NCI-H82 treated with DMSO at 0.1 percent for 48 hours (cell line): ENCODE measurements around the gene NUDCD3.
"Not testable (repeated sequence)": the region's sequence is repeated elsewhere in the genome, so short reads cannot be mapped to it uniquely, and the experiment has no call there.

Source experiments
- DNase-seq: peaks from one replicate; lab custom pipeline; 2025; ENCODE audit not compliant: unreplicated experiment; lab: John Stamatoyannopoulos, UW

The NUDCD3 gene

DNA sequence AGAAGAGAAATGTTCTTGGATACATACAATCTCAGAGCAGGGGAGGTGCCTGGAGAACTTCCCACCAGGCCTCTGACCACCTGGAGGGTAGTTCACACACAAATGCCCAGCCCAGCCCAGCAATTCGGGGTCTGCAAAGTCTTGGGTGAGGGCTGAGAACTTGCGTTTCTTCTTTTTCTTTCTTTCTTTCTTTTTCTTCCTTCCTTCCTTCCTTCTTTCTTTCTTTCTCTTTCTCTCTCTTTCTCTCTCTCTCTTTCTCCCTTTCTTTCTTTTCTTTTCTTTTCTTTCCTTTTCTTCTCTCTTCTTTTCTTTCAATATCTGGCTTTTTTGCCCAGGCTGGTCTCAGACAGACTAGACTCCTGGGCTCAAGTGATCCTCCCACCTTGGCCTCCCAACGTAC lies 28.3 kb upstream of the NUDCD3 start:
- no peak for DNase-seq

DNA sequence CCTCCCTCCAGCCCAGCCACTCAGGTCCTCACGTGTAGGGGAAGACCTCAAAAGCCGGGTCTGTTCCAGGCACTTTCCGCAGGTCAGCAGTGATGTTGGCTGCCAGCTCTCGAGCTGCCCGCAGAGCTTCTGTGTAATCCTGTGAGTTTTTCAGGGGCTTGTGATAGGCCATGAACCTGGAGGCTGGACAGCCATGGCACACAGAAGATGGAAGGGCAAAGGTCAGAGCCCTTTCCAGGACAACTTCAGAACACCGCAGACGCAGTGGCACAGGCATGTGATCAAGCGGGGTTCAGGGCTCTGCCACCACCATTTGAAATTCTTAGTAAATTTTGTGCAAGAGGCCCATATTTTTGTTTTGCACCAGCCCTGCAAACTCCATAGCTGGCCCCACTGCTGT lies 26.7 kb upstream of the NUDCD3 start:
- no peak for DNase-seq

DNA sequence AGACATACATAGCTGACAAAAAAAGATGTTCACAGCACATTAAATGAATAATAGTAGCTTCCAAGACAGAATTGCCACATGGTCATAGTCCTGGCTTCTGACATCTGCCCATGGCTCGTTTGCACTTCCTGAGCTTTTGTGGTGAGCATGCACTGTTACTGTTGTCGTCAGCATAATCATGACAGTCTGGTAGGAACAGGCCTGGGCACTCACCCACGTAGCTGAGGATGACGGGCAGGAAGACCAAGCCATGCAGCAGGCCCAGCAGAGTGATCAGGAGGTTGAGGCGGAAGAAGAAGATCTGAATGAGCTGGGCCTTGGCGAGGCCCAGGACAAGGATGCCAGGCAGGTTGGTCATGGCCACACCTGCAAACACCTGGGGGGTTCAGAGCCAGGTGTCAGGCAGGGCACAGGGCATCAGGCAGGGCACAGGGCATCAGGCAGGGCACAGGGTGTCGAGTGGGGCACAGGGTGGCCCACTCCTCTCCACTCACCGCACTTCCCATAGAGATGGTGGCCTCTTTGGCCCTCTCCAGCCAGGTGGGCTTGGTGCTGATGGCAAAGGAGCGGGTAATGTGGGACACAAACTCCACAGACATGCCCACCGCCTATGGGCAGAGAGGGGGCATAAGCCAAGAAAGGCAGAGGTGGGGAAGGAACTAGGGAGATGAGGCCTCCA lies 25.3 kb upstream of the NUDCD3 start:
- DNase-seq = no peak

- no peak for DNase-seq
These were observed 22.3 kb upstream of the NUDCD3 start for GRCh38 chr7:44512736-44513135.

DNA sequence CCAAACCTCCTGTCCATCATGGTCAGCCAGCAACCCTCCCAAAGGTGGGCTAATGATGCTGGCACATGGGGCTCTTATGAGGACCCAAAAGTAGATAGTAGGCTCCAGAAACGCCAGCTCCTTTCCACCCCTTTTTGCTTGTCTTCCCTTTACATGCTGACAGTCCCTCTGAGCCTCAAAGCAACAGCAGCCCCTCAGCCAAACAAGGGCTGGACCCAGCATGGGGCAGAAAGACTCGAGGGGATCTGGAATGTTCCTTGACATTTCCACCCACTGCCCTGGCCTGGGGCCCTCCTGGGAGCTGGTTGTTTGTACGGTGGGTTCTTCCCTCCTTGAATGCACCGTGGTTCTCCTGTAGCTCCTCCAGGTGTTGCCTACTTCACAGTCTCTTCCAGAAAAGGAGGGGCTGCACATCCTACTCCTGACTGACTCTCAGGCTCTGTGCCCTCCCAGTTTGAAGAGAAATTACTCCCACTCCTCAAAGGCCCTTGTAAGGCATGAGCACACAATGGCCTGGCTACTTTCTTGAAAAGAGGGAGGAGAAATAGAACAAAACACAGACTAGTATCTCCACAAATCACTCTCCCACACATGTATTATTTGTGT lies 21.5 kb upstream of the NUDCD3 start:
- DNase-seq = no peak

DNA sequence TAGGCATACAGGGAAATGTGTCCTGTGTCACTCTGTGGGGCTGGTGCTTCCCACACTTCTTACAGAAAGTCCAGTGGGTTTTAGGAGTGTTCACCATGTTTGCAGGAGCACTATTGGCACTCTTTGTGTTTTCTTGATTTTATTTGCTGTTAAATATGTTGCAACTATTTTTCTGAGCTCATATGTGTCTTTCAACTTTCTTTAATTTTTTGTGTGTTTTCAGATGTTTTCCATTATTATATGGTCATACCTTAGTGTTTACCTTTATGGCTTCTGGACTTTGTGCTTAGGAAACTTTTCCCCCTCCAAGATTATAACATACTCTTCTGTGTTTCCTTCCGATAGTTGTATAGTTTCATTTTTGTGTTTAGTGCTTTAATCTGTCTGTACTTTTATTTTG lies 20.8 kb upstream of the NUDCD3 start:
- DNase-seq = no peak

- no peak for DNase-seq
These were observed 18.0 kb upstream of the NUDCD3 start for GRCh38 chr7:44508328-44509030.

GRCh38 chr7:44506592-44507288 lies 16.3 kb upstream of the NUDCD3 start:
- DNase-seq = not testable (repeated sequence)

DNA sequence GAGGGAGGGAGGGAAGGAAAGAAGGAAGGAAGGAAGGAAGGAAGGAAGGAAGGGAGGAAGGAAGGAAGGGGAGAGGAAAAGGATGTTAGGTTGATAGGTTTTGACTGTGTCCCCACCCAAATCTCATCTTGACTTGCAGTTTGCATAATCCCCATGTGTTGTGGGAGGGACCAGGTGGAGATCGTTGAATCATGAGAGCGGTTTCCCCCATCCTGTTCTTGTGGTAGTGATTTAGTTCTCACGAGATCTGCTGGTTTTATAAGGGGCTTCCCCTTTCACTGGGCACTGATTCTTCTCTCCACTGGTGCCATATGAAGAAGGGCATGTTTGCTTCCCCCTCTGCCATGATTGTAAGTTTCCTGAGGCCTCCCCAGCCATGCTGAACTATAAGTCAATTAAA lies 15.1 kb upstream of the NUDCD3 start:
- no peak for DNase-seq

DNA sequence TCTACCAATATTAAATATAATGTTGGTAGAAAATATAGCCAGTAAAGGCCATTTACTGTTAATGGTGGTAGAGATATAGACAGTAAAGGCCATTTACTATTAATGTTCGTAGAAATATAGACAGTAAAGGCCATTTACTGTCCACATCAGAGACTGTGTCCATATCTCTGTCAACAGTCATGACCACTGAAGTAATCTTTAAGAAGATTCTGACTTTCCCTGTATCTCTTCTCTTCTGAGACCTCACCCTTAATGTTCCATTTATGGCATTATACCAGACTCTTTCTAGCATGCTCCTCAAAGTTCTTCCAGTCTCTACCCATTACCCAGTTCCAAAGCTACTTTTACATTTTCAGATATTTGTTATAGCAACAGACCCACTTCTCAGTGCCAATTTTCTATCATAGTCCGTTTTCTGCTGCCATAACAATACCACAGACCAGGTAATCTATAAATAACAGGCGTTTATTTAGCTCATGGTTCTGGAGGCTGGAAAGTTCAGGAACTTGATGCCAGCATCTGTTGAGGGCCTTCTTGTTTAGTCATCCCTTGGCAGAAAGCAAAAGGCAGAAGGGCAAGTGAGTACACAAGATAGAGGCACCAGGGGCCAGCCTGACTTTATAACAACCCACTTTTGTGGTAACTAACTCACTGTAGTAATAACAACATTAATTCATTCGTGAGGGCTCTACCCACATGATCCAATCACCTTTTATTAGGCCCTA lies 7.9 kb upstream of the NUDCD3 start:
- no peak for DNase-seq

GRCh38 chr7:44497155-44498027 lies 6.9 kb upstream of the NUDCD3 start:
- DNase-seq = no peak

DNA sequence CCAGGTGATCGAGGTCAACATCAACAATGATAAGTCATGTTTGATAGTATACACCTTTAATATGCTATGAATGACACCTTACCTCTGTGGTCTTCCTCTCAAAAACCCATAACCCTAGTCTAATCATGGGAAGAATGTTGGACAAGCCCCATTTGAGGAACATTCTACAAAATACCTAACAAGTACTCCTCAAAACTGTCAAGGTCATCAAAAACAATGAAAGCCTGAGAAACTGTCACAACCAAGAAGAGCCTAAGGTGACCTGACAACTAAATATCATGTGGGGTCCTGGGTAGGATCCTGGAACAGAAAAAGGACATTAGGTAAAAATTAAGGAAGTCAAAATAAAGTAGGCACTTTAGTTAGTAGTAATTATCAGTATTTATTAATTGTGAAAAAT lies 5.9 kb upstream of the NUDCD3 start:
- no peak for DNase-seq

GRCh38 chr7:44494960-44495359 lies 4.5 kb upstream of the NUDCD3 start:
- no peak for DNase-seq

DNA sequence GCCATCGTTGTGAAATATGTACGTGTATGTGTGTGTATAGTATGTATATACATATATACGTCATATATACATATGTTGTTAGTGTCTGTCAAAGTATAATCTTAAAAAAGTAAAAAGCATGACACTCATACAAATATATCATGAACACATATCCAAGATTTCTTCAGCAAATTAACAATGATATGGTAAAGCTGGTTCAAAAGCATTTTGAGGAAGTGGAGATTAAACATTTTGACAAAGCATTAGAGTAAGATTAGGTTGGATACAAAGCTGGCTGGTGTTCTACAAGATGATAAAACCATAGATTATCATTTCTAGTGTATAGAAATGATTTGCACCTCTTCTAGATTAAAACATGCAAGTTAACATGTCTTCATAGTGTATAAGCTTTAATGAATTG lies 771 bp upstream of the NUDCD3 start:
- DNase-seq = no peak

DNA sequence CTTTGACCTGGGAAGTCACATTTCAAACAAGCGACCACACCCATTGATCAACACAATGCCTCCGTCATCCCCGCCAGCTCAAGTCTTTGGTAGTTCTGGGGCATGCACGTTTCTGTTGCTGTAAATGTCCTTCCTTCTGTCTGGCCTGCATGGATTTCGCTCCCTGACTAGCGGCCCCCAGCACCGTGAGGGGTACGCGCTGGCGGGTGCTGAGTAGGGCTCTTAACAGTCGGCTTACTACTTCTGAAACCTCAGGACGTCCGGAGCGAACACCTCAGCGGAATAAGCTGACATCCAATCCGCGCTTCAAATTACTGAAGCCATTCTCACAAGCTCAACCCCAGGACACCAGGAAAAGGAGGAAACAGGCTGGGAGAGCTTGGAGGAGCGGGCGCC lies 505 bp downstream of the NUDCD3 start:
- DNase-seq = no peak

DNA sequence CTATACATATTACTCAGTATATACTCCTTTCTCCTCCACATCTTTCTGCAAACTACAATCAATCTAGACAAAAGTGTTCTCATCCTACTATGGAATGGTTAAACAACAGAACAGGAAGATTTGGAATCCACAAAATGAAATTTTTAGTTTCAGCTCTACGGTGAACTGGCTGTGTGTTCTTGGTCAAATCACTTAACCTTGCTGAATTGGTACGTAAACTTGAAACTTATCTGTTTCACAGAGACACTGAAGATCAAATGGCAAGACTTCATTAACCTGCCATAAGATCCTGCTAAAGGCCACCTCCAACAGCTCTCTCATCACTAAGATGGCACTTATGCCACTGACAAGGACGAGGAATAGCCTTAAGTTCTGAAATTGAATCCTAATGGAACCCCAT lies 1.5 kb downstream of the NUDCD3 start:
- DNase-seq = no peak

DNA sequence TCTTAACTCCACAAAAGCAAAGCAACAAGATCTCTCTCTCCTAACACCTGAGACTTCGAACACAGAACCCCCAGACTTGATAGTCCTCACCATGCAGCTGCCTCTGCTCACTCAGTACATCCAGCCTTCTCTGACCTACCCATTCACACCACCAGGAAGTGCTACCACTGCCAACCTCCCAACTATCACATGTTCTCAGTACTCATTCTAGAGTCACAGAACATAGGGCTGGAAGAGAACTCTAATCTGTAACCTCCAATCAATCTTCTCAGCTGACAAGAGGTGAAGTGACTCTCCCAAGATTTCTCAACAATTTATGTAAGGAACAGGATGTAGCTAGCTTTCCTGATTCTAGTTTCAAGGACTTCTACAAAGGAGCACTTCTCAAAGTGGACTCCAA lies 3.8 kb downstream of the NUDCD3 start:
- DNase-seq = no peak

GRCh38 chr7:44486001-44486400 lies 4.5 kb downstream of the NUDCD3 start:
- DNase-seq = no peak

DNA sequence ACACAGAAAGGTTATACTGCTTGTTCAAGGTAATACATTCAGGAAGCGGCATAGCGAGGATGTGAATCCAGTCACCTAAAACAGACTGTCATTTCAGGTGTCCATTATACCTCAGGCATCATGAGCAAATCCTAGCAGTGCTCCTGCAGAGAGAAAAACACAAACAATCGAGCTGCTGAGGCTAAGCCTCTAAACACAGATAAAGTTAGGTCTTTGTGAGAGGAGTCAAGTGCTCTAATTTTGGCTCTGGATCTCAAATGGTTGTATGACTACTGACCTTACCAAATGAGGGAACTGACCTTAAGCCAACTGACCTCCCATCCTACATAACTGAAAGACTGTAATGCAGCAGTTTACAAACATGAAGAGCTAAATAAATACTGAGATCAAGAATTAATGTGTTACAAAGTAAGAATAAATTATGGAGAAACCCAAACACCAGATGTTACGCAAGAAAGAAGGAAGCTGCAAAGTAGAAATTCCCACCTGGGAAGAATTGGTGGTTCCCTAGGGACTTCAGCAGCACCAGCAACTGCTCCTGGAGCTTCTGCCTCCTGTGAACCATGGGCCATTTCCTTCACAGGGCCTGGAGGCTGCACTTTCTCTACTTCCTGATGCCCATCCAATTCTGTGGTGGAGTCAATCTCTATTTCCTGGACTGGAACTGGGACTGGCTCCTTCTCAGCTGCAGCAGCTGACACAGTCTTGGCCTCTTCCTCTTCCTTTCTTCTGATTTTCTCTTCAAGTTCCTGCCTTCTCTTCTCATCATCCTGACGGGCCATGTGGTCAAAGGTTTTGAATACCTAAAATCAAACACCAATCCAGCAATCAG lies 5.8 kb downstream of the NUDCD3 start:
- no peak for DNase-seq
